ENCODE measurements around the gene ALPL.

ALPL gene

DNA sequence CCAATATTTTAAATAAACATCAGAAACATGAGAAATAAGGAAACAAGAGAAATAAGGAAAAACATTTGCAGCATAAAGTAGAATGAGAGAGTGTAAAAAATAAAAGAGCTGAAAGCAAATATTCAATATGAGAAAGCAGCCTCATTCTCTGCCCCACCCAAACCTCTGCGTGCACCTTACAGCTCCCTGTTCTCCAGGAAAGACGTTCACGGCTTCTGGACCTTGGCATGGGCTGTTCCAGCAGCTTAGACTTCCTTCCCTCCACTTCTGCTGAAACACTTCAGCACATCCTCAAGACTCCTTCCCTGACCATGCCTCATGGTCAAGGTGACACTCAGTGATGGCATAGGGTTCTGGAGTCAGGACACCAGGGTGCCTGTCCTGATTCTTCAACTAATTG is 23.3 kb downstream of the ALPL start:
- no peak for DNase-seq (ENCODE audit: low read depth, low spot score)
- Histone ChIP-seq H3K9me3 (ENCODE audit: insufficient read depth, low read length) (no peaks in the 10 kb centered on the region), H3K4me1 (ENCODE audit: insufficient read depth, insufficient read length) (peaks cover 9% of the 10 kb centered on the region), H3K27me3 (ENCODE audit: insufficient read depth, insufficient read length) (no peaks in the 10 kb centered on the region), H3K36me3 (ENCODE audit: insufficient read depth, insufficient read length, low read length) (peaks cover 6% of the 10 kb centered on the region), H3K9ac (ENCODE audit: insufficient read length, low read depth) (no peak overlapping the region), H3K4me3 (ENCODE audit: insufficient read length, low read depth) (no peak overlapping the region)
- TF ChIP-seq YY1 (IDR thresholded peaks at IDR 0.05; ENCODE audit: insufficient read depth, insufficient read length) = no peak
- TF ChIP-seq ZNF274 (IDR thresholded peaks at IDR 0.05; ENCODE audit: low read depth, low read length) = no peak
- no peak for TF ChIP-seq SUZ12 (IDR thresholded peaks at IDR 0.05; ENCODE audit: extremely low read depth, insufficient read depth, insufficient read length)

DNA sequence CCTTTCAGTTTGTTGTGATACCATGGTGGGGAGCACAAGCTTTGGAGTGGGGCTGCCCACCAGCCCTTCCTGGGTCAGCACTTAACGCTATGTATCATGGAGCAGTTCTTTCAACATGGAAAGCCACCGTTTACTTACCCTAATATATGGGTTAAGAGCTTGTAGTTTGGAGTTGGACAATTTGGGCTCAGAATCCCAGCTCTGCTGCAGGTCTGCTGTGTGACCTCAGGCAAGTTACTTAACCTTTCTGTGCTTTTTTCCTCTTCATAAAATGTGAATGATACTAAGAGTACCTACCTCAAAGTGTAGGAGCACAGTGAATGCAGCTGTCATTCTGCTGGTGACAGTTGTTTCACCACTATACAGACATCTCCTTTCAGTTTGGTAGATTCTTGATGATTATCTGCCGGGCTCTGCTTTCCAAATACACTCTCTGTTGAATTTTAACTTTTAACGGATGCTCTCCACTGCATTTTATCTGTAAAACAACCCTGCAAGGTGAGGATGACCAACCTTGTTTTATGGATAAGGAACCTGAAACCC is 23.8 kb downstream of the ALPL start:
- no peaks in the 10 kb centered on the region for H3K9me3 ChIP-seq (ENCODE audit: insufficient read depth, low read length)
- H3K9ac ChIP-seq (ENCODE audit: insufficient read length, low read depth) = no peak overlapping the region
- no peak for TF ChIP-seq YY1 (IDR thresholded peaks at IDR 0.05; ENCODE audit: insufficient read depth, insufficient read length)
- no peak for TF ChIP-seq ZNF274 (IDR thresholded peaks at IDR 0.05; ENCODE audit: low read depth, low read length)
- no peak for TF ChIP-seq SUZ12 (IDR thresholded peaks at IDR 0.05; ENCODE audit: extremely low read depth, insufficient read depth, insufficient read length)
- no peak for DNase-seq (ENCODE audit: low read depth, low spot score)
- no peaks in the 10 kb centered on the region for H3K27me3 ChIP-seq (ENCODE audit: insufficient read depth, insufficient read length)
- peaks cover 14% of the 10 kb centered on the region for H3K4me1 ChIP-seq (ENCODE audit: insufficient read depth, insufficient read length)
- peaks cover 6% of the 10 kb centered on the region for H3K36me3 ChIP-seq (ENCODE audit: insufficient read depth, insufficient read length, low read length)
- no peak overlapping the region for H3K4me3 ChIP-seq (ENCODE audit: insufficient read length, low read depth)

DNA sequence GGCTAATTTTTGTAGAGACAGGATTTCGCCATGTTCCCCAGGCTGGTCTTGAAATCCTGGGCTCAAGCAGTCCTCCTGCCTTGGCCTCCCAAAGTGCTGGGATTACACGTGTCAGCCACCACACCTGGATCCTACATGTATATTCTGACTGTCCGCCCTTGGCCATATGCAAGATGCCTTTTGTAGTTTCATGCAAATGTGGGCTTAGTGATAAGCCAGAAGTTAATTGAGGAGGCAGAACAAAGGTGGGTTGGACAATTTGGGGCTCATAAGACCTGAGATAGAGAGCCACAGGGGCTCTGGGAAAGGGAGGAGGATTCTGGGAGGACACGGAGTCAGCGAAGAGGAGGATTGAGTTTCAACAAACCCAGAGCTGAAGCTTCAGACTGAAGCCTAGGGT is 24.9 kb downstream of the ALPL start:
- H3K4me3 ChIP-seq (ENCODE audit: insufficient read length, low read depth) = no peak overlapping the region
- H3K9me3 ChIP-seq (ENCODE audit: insufficient read depth, low read length) = no peaks in the 10 kb centered on the region
- H3K36me3 ChIP-seq (ENCODE audit: insufficient read depth, insufficient read length, low read length) = peaks cover 10% of the 10 kb centered on the region
- TF ChIP-seq SUZ12 (IDR thresholded peaks at IDR 0.05; ENCODE audit: extremely low read depth, insufficient read depth, insufficient read length) (no peak), ZNF274 (IDR thresholded peaks at IDR 0.05; ENCODE audit: low read depth, low read length) (no peak), YY1 (IDR thresholded peaks at IDR 0.05; ENCODE audit: insufficient read depth, insufficient read length) (no peak)
- H3K9ac ChIP-seq (ENCODE audit: insufficient read length, low read depth) = no peak overlapping the region
- no peak for DNase-seq (ENCODE audit: low read depth, low spot score)
- H3K27me3 ChIP-seq (ENCODE audit: insufficient read depth, insufficient read length) = no peaks in the 10 kb centered on the region
- peaks cover 14% of the 10 kb centered on the region for H3K4me1 ChIP-seq (ENCODE audit: insufficient read depth, insufficient read length)

DNA sequence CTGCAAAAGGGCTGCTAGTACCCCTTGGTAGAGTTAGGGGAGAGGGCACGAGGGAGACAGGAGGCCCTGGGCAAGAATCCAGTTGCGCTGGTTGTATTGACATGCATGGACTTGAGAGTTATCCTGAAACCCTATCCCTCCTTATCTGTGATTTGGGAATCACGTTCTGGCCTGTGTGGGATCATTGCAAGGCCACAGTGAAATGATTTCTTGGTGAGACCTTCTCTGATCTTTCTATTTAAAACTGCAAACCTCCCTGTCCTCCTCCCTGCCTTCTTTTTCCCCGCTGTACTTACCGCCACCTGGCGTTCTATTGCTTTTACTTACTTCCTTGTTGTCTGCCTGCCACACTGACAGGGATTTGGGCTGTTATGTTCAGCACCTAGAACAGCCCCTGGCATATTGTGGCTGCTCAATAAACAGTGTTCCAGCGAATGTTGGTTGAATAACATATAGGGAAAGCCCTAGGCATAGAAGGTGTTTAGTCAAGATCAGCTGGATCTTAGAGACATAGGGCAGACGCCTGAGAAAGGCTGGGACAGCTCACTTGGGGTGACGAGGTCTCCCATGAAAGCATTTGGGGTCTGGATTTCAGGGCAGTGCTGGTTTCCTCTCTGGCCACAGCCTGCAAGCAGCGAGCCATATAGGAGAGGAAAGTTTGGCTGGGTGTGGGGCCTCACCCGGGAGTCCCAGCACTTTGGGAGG is 25.6 kb downstream of the ALPL start:
- no peaks in the 10 kb centered on the region for H3K9me3 ChIP-seq (ENCODE audit: insufficient read depth, low read length)
- TF ChIP-seq YY1 (IDR thresholded peaks at IDR 0.05; ENCODE audit: insufficient read depth, insufficient read length) (no peak), SUZ12 (IDR thresholded peaks at IDR 0.05; ENCODE audit: extremely low read depth, insufficient read depth, insufficient read length) (no peak), ZNF274 (IDR thresholded peaks at IDR 0.05; ENCODE audit: low read depth, low read length) (no peak)
- no peak overlapping the region for H3K4me3 ChIP-seq (ENCODE audit: insufficient read length, low read depth)
- H3K36me3 ChIP-seq (ENCODE audit: insufficient read depth, insufficient read length, low read length) = peaks cover 10% of the 10 kb centered on the region
- H3K9ac ChIP-seq (ENCODE audit: insufficient read length, low read depth) = no peak overlapping the region
- no peaks in the 10 kb centered on the region for H3K27me3 ChIP-seq (ENCODE audit: insufficient read depth, insufficient read length)
- peaks cover 14% of the 10 kb centered on the region for H3K4me1 ChIP-seq (ENCODE audit: insufficient read depth, insufficient read length)
- DNase-seq (ENCODE audit: low read depth, low spot score) = no peak

DNA sequence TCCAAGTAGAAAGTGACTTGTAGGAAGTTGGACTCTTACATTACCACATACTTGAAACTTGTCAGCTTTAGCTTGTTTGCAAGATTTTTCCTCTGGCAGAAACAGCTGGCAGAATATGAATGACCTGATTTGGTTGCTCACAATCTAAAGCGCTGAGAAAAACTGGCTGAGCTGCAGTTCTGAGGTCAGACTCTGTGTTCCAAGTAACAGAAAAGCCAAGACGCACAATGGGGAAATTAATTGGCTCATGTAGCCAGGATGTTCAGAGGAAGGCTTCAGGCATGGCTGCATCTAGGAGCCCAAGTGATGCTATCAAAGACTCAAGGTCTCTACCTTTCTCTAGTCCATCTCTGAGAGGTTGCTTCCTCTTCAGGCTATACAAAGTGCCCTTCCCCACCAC is 27.0 kb downstream of the ALPL start:
- no peaks in the 10 kb centered on the region for H3K27me3 ChIP-seq (ENCODE audit: insufficient read depth, insufficient read length)
- peaks cover 20% of the 10 kb centered on the region for H3K4me1 ChIP-seq (ENCODE audit: insufficient read depth, insufficient read length)
- no peak overlapping the region for H3K4me3 ChIP-seq (ENCODE audit: insufficient read length, low read depth)
- peaks cover 10% of the 10 kb centered on the region for H3K36me3 ChIP-seq (ENCODE audit: insufficient read depth, insufficient read length, low read length)
- TF ChIP-seq SUZ12 (IDR thresholded peaks at IDR 0.05; ENCODE audit: extremely low read depth, insufficient read depth, insufficient read length) (no peak), ZNF274 (IDR thresholded peaks at IDR 0.05; ENCODE audit: low read depth, low read length) (no peak), YY1 (IDR thresholded peaks at IDR 0.05; ENCODE audit: insufficient read depth, insufficient read length) (no peak)
- no peaks in the 10 kb centered on the region for H3K9me3 ChIP-seq (ENCODE audit: insufficient read depth, low read length)
- no peak overlapping the region for H3K9ac ChIP-seq (ENCODE audit: insufficient read length, low read depth)
- no peak for DNase-seq (ENCODE audit: low read depth, low spot score)

DNA sequence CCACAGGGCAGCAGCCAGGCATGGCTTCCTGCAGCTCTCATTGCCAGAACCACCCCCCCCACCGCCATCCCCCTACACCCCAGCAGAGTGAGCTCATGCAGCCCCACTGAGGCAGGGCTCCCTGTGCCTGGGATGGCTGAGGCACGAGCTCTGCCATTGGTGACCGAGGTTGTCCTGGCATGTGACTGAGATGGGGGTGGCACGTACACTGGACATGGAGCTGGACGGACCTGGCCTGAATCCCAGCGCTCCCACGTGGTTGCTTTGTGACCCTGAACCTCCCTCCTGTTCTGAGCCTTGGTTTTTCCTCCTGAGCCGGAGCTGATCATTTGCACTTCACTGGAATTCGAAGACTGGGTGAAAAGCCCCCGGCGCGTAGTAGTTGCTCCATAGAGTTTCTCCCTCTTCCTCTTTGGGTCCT is 28.3 kb downstream of the ALPL start:
- no peaks in the 10 kb centered on the region for H3K27me3 ChIP-seq (ENCODE audit: insufficient read depth, insufficient read length)
- peaks cover 10% of the 10 kb centered on the region for H3K36me3 ChIP-seq (ENCODE audit: insufficient read depth, insufficient read length, low read length)
- H3K4me3 ChIP-seq (ENCODE audit: insufficient read length, low read depth) = no peak overlapping the region
- H3K9me3 ChIP-seq (ENCODE audit: insufficient read depth, low read length) = no peaks in the 10 kb centered on the region
- no peak for DNase-seq (ENCODE audit: low read depth, low spot score)
- H3K4me1 ChIP-seq (ENCODE audit: insufficient read depth, insufficient read length) = peaks cover 17% of the 10 kb centered on the region
- no peak for TF ChIP-seq SUZ12 (IDR thresholded peaks at IDR 0.05; ENCODE audit: extremely low read depth, insufficient read depth, insufficient read length)
- H3K9ac ChIP-seq (ENCODE audit: insufficient read length, low read depth) = no peak overlapping the region

DNA sequence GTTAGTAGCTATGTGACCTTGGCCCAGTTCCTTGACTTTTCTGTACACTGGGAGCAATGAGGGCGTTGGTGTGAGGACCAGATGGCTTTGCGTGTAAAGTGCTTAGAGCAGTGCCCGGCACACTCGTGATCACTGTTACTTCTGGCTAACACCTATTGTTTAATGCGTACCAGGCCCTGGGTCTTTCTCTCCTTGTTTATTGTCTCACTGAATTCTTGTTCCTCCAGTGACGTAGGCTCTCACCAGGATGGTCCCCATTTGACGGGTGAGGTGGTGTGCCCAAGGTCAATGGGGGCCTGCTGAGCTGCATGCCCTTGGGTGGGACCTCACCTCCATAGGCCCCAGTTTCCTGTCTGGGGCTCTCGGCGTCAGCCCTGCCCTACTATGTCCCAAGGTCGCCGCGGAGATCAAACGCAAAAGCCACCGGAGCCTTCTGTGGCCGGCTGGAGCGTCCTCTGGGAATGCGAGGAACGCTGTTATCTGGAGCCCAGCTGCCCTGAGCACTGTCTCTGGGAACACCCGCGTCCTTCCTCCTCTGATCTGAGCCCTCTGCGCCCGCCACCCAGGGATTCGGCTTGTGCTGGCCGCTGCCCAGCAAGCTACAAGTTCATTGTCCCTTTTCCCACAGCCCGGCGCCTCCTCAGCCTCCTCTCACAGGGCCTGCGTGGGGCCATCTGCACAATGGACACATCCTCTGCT is 28.9 kb downstream of the ALPL start:
- TF ChIP-seq YY1 (IDR thresholded peaks at IDR 0.05; ENCODE audit: insufficient read depth, insufficient read length) = no peak
- TF ChIP-seq ZNF274 (IDR thresholded peaks at IDR 0.05; ENCODE audit: low read depth, low read length) = no peak
- TF ChIP-seq SUZ12 (IDR thresholded peaks at IDR 0.05; ENCODE audit: extremely low read depth, insufficient read depth, insufficient read length) = no peak
- no peak for DNase-seq (ENCODE audit: low read depth, low spot score)
- Histone ChIP-seq H3K4me3 (ENCODE audit: insufficient read length, low read depth) (no peak overlapping the region), H3K27me3 (ENCODE audit: insufficient read depth, insufficient read length) (no peaks in the 10 kb centered on the region), H3K36me3 (ENCODE audit: insufficient read depth, insufficient read length, low read length) (peaks cover 4% of the 10 kb centered on the region), H3K4me1 (ENCODE audit: insufficient read depth, insufficient read length) (peaks cover 17% of the 10 kb centered on the region), H3K9ac (ENCODE audit: insufficient read length, low read depth) (no peak overlapping the region), H3K9me3 (ENCODE audit: insufficient read depth, low read length) (no peaks in the 10 kb centered on the region)
